Activated T-helper 9 cell treated with anti-CD3 and anti-CD28 coated beads, Interleukin-2, amount 50 U/mL, for 16 hours (primary cell): Measurements from ENCODE around the gene AS3MT.
"Not testable (repeated sequence)": the region's sequence is repeated elsewhere in the genome, so short reads cannot be mapped to it uniquely, and the experiment has no call there.

Source experiments
- DNase-seq: peaks from one replicate; pipeline ENCODE4 v3.0.0-alpha.2; 2020; ENCODE audit warnings: low read depth

Gene AS3MT

GRCh38 chr10:102869258-102870198, at the start of gene AS3MT:
AS3MT (plus strand) TSS chr10:102869470; CDS start chr10:102869593, 123 bp downstream.
- DNase-seq, result no peak

GRCh38 chr10:102820008-102820407, 49.3 kb upstream of the AS3MT start:
- DNase-seq, result not testable (repeated sequence)

- DNase-seq, result no peak
Measured at GRCh38 chr10:102822222-102822621, 47.0 kb upstream of the AS3MT start.

GRCh38 chr10:102824664-102825063, 44.6 kb upstream of the AS3MT start:
- DNase-seq, result no peak

GRCh38 chr10:102826148-102826796, 43.0 kb upstream of the AS3MT start:
- DNase-seq, result no peak

GRCh38 chr10:102827597-102827975, 41.7 kb upstream of the AS3MT start:
- no peak for DNase-seq

- no peak for DNase-seq
Measured at GRCh38 chr10:102831322-102832071, 37.8 kb upstream of the AS3MT start.

- no peak for DNase-seq
Measured at GRCh38 chr10:102832248-102832647, 37.0 kb upstream of the AS3MT start.

GRCh38 chr10:102832987-102833386, 36.3 kb upstream of the AS3MT start:
- no peak for DNase-seq

- DNase-seq, result no peak
Measured at GRCh38 chr10:102834143-102834542, 35.1 kb upstream of the AS3MT start.

GRCh38 chr10:102835007-102835482, 34.2 kb upstream of the AS3MT start:
- peak; percentile 60 for DNase-seq

- DNase-seq, result no peak
Measured at GRCh38 chr10:102837230-102837721, 32.0 kb upstream of the AS3MT start, which contains the start of gene CYP17A1. CYP17A1 (minus strand) TSS chr10:102837413; CDS start chr10:102837361, 52 bp downstream.

- DNase-seq, result not testable (repeated sequence)
Measured at GRCh38 chr10:102838276-102838927, 30.9 kb upstream of the AS3MT start.

GRCh38 chr10:102841827-102842345, 27.4 kb upstream of the AS3MT start:
- DNase-seq, result no peak

GRCh38 chr10:102843139-102843538, 26.1 kb upstream of the AS3MT start:
- DNase-seq, result not testable (repeated sequence)

- DNase-seq, result not testable (repeated sequence)
Measured at GRCh38 chr10:102844190-102844776, 25.0 kb upstream of the AS3MT start.

- no peak for DNase-seq
Measured at GRCh38 chr10:102845352-102845902, 23.8 kb upstream of the AS3MT start.

GRCh38 chr10:102850025-102850518, 19.2 kb upstream of the AS3MT start:
- no peak for DNase-seq

GRCh38 chr10:102853237-102853636, 16.0 kb upstream of the AS3MT start:
- not testable (repeated sequence) for DNase-seq

GRCh38 chr10:102855731-102856436, 13.4 kb upstream of the AS3MT start:
- DNase-seq, result not testable (repeated sequence)
